ENCODE data around the gene TIMM13.

Gene TIMM13

GRCh38 chr19:2376784-2377519, 50.4 kb downstream of the TIMM13 start:
- no peak for DNase-seq

Measured in effector CD8-positive, alpha-beta T cell (primary cell).